GM12864 (cell line): ENCODE measurements around the gene TC2N.

Source experiments
- DNase-seq: peaks from one replicate; pipeline ENCODE4 v3.0.0-alpha.2; 2011; ENCODE audit warnings: low read depth
- H3K4me3 ChIP-seq: 2 replicates; pipeline ENCODE4 v1.5.1; 2011; ENCODE audit warnings: mild to moderate bottlenecking, low read depth, low read length, control low read depth
- TF ChIP-seq, protein P1 (sequence below): IDR thresholded peaks from 2 replicates; pipeline ENCODE4 v1.5.1; 2011; ENCODE audit warnings: low read depth, mild to moderate bottlenecking, moderate library complexity, low read length, control low read depth, inconsistent platforms; ENCODE audit errors: missing control alignments

The TC2N gene

DNA sequence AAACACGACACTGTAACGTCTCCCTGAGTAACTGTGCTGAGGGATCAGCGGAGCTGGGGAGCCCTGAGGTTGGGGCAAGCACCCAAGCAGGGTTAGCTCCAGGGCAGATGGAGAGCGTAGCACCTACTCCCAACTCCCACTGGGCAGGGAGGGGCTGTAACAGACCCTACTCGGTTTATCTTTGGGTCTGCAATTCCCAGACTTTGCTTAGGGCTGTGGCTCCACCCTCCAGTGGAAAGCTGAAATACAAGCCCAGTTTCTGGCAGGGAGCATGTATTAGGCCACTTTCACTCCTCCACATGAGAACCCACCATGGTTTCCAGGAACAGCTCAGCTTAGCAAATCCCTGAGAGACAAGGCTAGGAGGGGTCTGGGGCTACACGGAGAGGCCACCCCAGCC lies 17.3 kb upstream of the TC2N start:
- H3K4me3 ChIP-seq, result no peak overlapping the region
- no peak for DNase-seq
- TF ChIP-seq, protein P1, sequence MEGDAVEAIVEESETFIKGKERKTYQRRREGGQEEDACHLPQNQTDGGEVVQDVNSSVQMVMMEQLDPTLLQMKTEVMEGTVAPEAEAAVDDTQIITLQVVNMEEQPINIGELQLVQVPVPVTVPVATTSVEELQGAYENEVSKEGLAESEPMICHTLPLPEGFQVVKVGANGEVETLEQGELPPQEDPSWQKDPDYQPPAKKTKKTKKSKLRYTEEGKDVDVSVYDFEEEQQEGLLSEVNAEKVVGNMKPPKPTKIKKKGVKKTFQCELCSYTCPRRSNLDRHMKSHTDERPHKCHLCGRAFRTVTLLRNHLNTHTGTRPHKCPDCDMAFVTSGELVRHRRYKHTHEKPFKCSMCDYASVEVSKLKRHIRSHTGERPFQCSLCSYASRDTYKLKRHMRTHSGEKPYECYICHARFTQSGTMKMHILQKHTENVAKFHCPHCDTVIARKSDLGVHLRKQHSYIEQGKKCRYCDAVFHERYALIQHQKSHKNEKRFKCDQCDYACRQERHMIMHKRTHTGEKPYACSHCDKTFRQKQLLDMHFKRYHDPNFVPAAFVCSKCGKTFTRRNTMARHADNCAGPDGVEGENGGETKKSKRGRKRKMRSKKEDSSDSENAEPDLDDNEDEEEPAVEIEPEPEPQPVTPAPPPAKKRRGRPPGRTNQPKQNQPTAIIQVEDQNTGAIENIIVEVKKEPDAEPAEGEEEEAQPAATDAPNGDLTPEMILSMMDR, result no peak

DNA sequence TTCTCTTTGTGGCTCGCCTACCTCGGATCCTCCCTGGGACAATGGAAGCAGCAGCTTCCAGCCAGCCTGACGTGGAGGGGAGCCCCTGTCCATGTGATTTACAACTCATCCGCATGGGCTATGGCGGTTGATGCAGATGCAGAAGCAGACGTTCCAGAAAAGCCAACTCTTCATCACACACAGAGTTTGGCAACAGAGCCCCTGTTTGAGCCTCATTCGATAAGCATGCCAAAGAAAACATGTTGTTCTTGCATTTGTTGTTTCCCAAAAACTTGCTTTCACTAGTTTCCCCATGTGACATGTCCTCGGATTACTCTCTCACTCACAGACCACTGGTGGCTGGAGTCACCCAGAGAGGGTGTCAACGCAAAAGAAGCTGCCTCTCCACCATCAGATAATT lies 16.4 kb upstream of the TC2N start:
- DNase-seq, result no peak
- TF ChIP-seq, protein P1, result no peak
- no peak overlapping the region for H3K4me3 ChIP-seq

DNA sequence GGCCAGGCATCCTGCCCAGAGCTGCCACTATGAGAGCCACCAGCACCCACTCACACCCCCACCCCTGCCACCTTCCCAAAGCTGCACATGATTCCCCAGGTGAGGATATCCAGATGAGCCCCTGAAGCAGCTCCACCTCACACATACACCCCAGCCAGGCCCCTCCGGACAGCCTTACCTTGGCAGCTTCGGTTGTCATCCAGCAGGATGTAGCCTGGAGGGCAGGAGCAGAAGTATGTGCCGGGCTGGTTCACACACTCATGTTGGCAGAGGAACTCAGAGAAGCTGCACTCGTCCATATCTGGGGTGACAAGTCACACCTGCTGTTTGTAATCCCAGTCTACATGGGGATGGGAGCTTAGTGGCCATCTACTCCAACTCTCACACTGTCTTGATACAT lies 15.4 kb upstream of the TC2N start:
- H3K4me3 ChIP-seq, result no peak overlapping the region
- no peak for DNase-seq
- TF ChIP-seq, protein P1, result no peak

DNA sequence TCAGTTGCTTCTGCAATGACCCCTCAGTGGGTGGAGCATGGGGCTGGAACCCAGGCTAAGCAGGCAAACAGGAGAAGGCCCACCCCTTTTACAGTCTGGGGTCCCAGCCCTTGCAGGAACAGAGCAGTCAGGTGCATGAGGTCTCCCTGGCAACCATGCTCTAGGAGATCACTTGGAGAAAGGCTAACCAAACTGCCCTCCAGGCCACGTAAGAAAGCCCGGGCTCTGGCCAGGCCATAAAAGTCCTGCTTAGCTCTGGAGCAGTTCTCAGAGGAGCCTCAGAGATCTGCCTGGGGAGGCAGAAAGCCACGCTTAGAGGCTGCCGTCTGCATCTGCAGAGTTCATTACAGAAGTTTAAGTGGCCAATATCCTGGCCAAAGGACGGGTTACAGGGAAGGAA lies 15.0 kb upstream of the TC2N start:
- TF ChIP-seq, protein P1, result no peak
- no peak overlapping the region for H3K4me3 ChIP-seq
- no peak for DNase-seq

DNA sequence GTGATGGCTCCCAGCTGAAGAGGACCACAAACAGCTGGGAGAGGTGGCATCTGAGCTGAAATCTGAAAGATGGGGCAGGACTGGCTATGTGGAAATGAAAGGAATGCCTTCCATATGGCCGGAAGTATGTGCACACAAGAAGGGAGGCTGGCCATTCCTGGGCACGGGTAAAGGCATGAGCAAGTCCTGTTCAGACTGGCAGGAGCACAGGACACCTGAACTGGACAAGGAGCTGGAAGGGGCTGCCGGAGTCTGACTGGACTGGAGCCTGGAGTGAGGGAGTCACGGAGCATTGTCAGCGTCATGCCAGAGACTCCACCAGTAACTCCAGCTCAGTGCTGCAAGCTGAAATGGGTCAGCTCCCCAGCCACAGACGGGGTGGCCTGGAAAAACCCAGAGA lies 11.9 kb upstream of the TC2N start:
- DNase-seq, result no peak
- no peak overlapping the region for H3K4me3 ChIP-seq
- TF ChIP-seq, protein P1, result no peak

DNA sequence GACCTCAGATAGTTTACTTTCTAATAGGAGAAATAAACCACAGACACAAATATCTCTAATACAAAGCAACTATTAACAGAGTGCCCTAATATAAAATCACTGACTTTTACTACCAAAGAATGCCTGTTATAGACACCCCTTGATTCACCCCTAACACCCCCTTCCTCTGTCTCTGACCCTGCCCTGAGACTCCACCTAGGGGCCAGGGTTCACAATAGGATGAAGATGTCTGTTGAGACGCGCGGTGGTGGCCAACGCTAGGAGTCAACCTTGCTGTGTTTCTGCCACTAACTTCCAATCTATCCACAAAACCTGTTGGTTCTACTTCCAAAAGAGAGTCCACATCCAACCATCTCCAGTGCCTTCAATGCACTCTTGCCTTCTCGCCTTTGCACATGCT lies 10.9 kb upstream of the TC2N start:
- DNase-seq, result no peak
- TF ChIP-seq, protein P1, result no peak
- no peak overlapping the region for H3K4me3 ChIP-seq

DNA sequence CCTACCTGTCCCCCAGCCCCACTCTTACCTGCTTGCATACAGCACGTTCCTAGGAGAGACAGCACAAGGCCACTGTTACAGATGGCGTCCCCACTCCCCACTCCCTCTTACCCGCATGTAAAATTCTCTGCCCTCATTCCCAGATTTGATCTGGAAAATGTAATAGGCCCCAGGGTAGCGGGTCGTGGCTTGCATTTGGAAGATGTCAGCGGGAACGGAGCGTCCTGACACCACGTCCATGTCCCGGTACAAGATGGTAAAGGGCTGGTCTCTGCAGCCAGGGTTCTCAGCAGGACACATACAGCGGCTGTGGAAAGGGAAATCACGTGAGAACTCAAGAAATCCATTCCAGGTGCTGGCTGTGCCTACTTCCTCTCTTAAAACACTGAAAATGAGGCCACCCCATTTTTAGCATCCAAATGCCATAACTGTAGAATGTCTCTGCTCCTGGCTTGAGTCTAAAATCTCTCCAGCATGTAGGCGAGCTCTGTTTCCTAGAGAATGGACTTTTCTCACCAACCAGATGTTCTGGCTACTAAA lies 10.1 kb upstream of the TC2N start:
- no peak overlapping the region for H3K4me3 ChIP-seq
- DNase-seq, result no peak
- TF ChIP-seq, protein P1, result no peak
